Vagina (tissue), 2 donors: ENCODE results near the gene RAB19.
"Not testable (repeated sequence)": the region's sequence is repeated elsewhere in the genome, so short reads cannot be mapped to it uniquely, and the experiment has no call there.

Experiments
- POLR2A ChIP-seq, 2 donors: fragments of 450-650 bp; IDR thresholded peaks; one replicate each; pipeline ENCODE4 v1.6.1; 2017; ENCODE audit warnings: antibody characterized with exemption in 2 of 2, mild to moderate bottlenecking in 2 of 2, moderate library complexity in 2 of 2
- POLR2AphosphoS5 ChIP-seq, 2 donors: sonication (generic); formaldehyde crosslinking; IDR thresholded peaks; one replicate each; pipeline ENCODE4 v1.9.0; 2017; ENCODE audit warnings: antibody characterized with exemption in 2 of 2, mild to moderate bottlenecking in 2 of 2, low read depth in 1 of 2; ENCODE audit not compliant: insufficient read depth in 1 of 2
- TF ChIP-seq, protein P1 (sequence below), 3 experiments: fragments of 450-650 bp in 2 of 3; fragments of 200-600 bp in 1 of 3; sonication (generic) in 1 of 3; IDR thresholded peaks; one replicate each; pipeline ENCODE4 v1.5.1; 2017 to 2019; ENCODE audit warnings: antibody characterized with exemption in 3 of 3, mild to moderate bottlenecking in 2 of 3, moderate library complexity in 2 of 3

DNA sequence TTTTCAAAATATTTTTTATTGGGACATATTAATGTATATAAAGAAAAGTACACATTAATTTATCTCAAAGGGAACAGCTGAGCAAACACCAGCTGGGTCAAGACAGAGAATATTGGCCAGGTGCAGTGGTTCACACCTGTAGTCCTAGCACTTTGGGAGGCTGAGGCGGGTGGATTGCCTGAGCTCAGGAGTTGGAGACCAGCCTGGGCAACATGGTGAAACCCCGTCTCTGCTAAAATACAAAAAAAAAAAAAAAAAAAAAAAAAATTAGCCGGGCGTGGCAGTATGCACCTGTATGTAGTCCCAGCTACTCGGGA lies 14.3 kb downstream of the RAB19 start:
- TF ChIP-seq POLR2AphosphoS5 (IDR thresholded peaks at IDR 0.05; ENCODE audit: insufficient read depth in 1 of 2, low read depth in 1 of 2); POLR2A (IDR thresholded peaks at IDR 0.05): not testable (repeated sequence)
- TF ChIP-seq, protein P1, sequence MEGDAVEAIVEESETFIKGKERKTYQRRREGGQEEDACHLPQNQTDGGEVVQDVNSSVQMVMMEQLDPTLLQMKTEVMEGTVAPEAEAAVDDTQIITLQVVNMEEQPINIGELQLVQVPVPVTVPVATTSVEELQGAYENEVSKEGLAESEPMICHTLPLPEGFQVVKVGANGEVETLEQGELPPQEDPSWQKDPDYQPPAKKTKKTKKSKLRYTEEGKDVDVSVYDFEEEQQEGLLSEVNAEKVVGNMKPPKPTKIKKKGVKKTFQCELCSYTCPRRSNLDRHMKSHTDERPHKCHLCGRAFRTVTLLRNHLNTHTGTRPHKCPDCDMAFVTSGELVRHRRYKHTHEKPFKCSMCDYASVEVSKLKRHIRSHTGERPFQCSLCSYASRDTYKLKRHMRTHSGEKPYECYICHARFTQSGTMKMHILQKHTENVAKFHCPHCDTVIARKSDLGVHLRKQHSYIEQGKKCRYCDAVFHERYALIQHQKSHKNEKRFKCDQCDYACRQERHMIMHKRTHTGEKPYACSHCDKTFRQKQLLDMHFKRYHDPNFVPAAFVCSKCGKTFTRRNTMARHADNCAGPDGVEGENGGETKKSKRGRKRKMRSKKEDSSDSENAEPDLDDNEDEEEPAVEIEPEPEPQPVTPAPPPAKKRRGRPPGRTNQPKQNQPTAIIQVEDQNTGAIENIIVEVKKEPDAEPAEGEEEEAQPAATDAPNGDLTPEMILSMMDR (IDR thresholded peaks at IDR 0.05), result not testable (repeated sequence)
